GM21786 (cell line): ENCODE results near the gene TAF9.
A peak's percentile ranks its signal among the peaks of the same experiment; 100 is the strongest.
"Not testable (repeated sequence)": the region's sequence is repeated elsewhere in the genome, so short reads cannot be mapped to it uniquely, and the experiment has no call there.

Experiments
- ATAC-seq: cut with Tn5 transposase; IDR thresholded peaks from one replicate; pipeline ENCODE4 v1.9.1; 2021; ENCODE audit not compliant: unreplicated experiment

TAF9 gene

DNA sequence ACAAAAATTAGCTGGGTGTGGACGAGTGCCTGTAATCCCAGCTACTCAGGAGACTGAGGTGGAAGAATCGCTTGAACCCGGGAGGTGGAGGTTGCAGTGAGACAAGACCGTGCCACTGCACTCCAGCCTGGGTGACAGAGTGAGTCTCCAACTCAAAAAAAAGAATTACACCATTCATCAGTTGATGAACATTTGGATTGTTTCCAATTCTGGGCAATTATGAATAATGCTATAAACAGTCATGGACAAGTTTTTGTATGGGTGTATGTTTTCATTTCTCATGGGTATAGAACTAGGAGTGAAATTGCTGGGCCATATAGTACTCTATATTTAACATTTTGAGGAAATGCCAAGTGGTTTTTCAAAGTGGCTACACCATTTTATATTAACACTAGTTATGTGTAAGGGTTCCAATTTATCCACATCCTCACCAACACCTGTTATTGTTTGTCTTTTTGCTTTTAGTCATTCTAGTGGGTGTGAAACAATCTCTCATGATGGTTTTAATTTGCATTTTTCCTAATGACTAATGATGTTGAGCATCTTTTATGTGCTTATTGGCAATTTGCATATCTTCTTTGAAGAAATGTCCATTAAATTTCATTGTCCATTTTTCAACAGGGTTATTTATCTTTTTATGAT is 27.7 kb downstream of the TAF9 start:
- no peak for ATAC-seq

DNA sequence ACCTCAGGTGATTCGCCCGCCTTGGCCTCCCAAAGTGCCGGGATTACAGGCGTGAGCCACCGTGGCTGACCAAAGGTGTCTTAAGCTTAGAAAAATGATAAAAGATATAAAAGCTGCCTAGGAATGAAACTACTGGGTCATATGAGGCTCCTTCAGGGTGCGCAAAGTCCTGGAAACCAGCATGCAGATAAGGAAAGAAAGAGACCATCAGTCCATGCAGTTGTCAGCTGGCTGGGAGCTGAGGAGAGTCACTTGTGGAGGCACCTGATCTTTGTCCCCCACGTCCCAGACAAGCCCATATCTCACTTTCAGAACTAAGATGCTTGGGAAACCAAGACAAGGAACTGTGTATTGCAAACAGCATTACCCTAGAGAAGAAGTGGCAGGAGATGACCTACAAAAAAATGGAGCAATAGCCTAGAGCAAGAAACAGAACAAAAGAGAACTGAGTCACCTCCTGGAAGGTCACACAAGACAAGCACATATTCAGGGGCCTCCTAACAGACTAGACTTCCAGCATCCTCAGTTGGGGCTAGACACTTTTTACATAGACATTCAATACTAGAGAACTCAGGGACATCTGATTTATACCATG is 33.9 kb downstream of the TAF9 start:
- ATAC-seq = no peak

DNA sequence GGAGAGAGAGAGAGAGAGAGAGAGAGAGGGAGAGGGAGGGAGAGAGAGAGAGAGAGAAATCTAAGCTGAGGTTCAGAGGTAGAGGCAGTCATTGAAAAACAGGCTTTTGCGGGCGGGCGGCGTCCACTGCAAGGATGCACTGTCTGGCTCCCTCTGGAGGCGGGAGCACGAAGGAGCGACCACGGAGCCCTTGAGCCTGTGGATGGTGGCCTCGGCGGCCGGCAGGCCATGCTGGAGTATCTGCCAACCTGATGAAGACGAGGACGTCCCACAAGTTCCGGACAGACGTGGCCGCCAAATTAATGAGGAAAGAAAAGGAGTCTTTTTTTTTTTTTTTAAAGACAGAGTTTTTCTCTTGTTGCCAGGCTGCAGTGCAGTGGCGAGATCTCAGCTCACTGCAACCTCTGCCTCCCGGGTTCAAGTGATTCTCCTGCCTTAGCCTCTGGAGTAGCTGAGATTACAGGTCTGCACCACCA is 34.5 kb downstream of the TAF9 start:
- peak; percentile 41 for ATAC-seq

DNA sequence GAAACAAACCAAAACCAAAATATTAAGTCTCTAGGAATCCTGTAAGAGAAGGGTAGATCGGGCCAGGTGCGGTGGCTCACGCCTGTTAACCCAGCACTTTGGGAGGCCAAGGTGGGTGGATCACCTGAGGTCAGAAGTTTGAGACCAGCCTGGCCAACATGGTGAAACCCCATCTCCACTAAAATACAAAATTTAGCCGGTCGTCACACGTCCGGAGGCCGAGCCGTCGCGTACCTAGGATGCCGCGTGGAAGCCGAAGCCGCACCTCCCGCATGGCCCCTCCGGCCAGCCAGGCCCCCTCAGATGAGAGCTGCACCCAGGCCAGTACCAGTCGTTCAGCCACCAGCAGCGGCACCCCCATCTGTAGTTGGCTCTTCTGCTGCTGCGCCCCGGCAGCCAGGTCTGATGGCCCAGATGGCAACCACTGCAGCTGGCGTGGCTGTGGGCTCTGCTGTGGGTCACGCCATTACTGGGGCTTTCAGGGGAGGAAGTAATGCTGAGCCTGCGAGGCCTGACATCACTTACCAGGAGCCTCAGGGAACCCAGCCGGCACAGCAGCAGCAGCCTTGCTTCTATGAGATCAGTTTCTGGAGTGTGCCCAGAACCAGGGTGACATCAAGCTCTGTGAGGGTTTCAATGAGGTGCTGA is 35.5 kb downstream of the TAF9 start:
- ATAC-seq = not testable (repeated sequence)

DNA sequence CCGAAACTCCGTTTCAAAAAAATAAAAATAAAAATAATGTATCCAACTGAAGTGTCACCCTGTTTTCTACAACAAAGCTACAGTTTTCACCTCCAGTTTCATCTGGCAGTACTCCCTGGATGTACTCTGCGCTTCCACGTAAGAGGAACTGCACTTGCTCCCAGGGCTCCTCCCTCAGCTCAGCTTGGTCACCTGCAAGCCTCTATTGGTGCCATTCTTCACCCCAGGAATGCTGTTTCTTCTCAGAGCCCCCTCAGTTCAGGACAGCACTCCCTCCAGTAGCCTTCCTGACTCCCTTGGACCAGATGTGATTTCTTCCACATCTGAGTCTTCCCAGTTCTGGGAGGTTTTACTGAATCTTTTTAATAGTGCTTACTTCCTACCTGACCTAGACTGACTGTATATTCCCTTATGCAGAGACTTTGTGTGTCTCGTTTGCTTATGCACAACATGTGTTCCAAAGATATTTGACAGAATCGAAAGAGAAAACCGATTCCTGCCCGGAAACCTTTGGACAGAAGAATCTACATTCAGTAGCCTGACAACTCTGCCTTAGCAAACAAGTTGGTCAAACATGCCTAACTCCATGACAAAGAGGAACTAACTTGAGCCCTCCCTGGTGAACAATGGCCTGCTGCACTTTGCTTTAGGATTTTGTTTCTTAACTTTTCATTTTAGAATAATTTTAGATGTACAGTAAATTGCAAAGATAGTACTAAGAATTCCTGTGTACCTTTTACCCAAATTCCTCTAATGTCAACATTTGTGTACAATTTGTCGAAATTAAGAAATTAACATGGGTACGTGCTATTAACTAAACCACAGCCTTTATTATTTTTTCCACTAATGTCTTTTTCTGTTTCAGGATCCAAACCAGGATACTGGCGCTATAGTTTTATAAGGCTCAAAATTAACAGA is 37.5 kb downstream of the TAF9 start:
- no peak for ATAC-seq

DNA sequence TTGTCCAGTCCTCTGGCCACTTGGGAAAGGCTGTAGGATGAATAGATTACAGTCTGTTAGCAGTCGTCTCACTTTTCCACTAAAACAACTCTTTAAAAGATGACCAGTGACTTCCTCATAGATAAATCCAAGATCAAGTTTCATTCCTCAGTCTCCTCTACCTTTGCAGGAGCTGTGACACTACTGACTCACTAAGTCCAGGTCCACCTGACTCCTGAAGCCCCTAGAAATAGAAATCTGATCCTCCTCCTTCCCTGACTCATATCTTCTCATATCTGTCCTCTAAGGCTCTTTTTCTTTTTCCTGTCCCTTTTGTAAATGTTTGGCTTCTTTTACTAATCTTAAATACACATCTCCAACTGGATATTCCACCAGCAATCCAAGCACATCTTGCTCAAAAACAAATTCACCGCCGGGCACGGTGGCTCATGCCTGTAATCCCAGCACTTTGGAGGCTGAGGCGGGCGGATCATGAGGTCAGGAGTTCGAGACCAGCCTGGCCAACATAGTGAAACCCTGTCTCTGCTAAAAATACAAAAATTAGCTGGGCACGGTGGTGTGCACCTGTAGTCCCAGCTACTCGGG is 39.3 kb downstream of the TAF9 start:
- no peak for ATAC-seq

DNA sequence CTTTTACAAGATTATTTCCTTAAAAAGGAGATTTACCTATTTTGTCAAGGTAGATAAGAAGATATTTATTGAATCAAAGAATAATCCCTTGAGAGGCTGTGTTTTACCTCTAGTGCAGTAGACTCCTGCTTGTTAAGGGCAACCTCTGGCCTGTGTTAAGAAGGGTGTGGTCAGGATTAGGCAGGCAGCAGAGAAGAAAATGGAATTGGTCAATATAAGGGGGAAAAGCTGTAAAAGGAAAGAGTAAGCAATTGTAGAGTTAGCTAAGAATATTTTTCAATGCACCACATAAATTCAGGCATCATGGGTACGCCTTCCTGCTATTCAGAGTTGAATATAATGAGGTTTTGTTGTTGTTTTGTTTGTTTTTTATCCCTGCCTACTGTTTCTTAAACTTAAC is 43.0 kb downstream of the TAF9 start:
- ATAC-seq = no peak

DNA sequence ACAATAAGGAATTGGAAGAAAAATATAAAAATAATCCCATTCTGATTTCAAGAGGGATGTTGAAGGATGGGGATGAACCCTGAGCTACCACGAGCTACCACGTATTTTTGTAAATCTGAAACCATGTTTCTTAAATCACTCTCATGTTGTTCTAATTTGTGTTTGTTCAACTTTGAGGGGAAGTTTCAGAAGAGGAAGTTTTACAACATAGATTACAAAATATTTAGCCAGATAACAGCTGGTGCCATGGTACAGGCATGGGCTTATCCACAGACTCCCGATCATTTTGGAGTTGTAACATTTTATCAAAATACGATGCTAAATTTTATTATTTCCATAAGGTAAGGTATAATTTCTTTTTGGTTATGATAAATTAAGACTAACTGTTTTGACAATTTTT is 51.9 kb downstream of the TAF9 start:
- no peak for ATAC-seq

DNA sequence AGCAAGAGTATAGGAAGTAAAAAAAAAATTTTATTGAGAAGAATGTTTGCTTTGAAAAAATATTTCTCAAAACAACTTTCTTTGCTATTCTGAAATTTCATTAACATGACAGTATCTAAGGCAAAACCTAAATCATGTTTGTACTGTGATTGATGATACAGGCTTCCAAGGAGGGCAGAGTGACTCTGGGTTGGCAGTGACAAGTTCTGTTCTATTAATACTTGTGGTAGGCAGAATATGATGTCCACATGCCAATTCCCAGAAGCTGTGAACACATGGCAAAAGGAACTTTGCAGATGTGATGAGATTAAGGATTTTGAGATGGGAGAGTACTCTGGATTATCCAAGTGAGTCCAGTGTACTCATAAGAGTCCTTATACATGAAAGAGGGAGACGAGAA is 53.3 kb downstream of the TAF9 start:
- no peak for ATAC-seq
